A549 (cell line): ENCODE results near the gene ADGRB2.

Experiments
- CBX8 ChIP-seq: fragments of 200-600 bp; sonication (generic); IDR thresholded peaks from 2 replicates; pipeline ENCODE4 v1.6.1; 2016
- EP300 ChIP-seq, 2 experiments: fragments of >200 bp; sonication (Bioruptor Twin); formaldehyde crosslinking; IDR thresholded peaks; 2 replicates in 1 of 2; 3 replicates in 1 of 2; pipeline ENCODE4 v1.6.1; 2016 to 2017
- JUN ChIP-seq, 2 experiments: fragments of >200 bp; sonication (Bioruptor Twin); formaldehyde crosslinking; IDR thresholded peaks; 2 replicates in 1 of 2; 3 replicates in 1 of 2; pipeline ENCODE4 v1.6.1; 2016 to 2017
- POLR2A ChIP-seq: IDR thresholded peaks from 2 replicates; pipeline ENCODE4 v1.6.1; 2012; ENCODE audit warnings: mild to moderate bottlenecking, low read length
- RAD21 ChIP-seq, 2 experiments: fragments of >200 bp in 1 of 2; sonication (Bioruptor Twin) in 1 of 2; formaldehyde crosslinking in 1 of 2; IDR thresholded peaks in 1 of 2; conservative IDR thresholded peaks in 1 of 2; 2 replicates in 1 of 2; 3 replicates in 1 of 2; pipeline ENCODE4 v1.6.1; 2012 to 2018; ENCODE audit warnings: inconsistent platforms in 1 of 2
- RFX5 ChIP-seq: fragments of 450-650 bp; IDR thresholded peaks from 2 replicates; pipeline ENCODE4 v1.7.1; 2014; ENCODE audit warnings: antibody characterized with exemption, mild to moderate bottlenecking, moderate library complexity
- TF ChIP-seq, protein P1 (sequence below): fragments of 200-600 bp; sonication (generic); IDR thresholded peaks from 2 replicates; pipeline ENCODE4 v1.6.1; 2016; ENCODE audit warnings: antibody characterized with exemption, mild to moderate bottlenecking, moderate library complexity
- TF ChIP-seq, protein P2 (sequence below): fragments of >200 bp; sonication (Bioruptor Twin); formaldehyde crosslinking; IDR thresholded peaks from 3 replicates; pipeline ENCODE4 v1.5.1; 2016
- TF ChIP-seq, protein P3 (sequence below): IDR thresholded peaks from 2 replicates; pipeline ENCODE4 v1.6.1; 2012; ENCODE audit warnings: low read depth, borderline replicate concordance
- TF ChIP-seq, protein P4 (sequence below): IDR thresholded peaks from 2 replicates; pipeline ENCODE4 v1.6.1; 2012

DNA sequence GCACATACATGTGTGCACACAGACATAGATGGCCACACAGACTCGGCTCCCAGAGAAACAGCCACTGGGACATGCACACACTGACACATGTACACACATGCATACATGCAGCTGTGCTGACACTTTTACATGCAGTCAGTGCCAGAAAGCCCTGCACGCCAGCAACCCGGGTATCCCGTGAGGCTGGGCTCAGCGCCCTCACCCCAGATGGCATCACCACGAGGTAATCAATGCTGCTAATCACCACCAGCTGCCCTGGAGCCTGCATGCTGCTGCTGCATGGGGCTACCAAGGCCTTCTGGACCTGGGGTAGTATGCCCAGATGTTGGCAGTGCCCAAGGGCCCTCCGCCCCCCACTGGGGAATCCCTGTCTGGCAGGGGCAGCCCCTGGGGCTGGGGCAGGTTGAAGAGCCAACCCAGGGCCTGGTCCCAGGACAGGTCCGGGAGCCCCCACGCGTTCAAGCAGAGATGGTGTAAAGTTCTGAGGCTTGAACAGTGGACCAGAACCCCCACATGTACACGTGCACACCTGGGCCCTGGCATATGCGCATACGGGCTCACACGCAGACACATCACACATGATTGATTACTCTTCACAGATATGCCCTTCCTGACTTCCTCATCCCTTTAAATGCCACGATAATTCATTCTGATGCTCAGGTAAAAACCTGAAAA lies 57.6 kb downstream of the ADGRB2 start:
- TF ChIP-seq, protein P1, sequence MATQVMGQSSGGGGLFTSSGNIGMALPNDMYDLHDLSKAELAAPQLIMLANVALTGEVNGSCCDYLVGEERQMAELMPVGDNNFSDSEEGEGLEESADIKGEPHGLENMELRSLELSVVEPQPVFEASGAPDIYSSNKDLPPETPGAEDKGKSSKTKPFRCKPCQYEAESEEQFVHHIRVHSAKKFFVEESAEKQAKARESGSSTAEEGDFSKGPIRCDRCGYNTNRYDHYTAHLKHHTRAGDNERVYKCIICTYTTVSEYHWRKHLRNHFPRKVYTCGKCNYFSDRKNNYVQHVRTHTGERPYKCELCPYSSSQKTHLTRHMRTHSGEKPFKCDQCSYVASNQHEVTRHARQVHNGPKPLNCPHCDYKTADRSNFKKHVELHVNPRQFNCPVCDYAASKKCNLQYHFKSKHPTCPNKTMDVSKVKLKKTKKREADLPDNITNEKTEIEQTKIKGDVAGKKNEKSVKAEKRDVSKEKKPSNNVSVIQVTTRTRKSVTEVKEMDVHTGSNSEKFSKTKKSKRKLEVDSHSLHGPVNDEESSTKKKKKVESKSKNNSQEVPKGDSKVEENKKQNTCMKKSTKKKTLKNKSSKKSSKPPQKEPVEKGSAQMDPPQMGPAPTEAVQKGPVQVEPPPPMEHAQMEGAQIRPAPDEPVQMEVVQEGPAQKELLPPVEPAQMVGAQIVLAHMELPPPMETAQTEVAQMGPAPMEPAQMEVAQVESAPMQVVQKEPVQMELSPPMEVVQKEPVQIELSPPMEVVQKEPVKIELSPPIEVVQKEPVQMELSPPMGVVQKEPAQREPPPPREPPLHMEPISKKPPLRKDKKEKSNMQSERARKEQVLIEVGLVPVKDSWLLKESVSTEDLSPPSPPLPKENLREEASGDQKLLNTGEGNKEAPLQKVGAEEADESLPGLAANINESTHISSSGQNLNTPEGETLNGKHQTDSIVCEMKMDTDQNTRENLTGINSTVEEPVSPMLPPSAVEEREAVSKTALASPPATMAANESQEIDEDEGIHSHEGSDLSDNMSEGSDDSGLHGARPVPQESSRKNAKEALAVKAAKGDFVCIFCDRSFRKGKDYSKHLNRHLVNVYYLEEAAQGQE = no peak
- TF ChIP-seq, protein P2, sequence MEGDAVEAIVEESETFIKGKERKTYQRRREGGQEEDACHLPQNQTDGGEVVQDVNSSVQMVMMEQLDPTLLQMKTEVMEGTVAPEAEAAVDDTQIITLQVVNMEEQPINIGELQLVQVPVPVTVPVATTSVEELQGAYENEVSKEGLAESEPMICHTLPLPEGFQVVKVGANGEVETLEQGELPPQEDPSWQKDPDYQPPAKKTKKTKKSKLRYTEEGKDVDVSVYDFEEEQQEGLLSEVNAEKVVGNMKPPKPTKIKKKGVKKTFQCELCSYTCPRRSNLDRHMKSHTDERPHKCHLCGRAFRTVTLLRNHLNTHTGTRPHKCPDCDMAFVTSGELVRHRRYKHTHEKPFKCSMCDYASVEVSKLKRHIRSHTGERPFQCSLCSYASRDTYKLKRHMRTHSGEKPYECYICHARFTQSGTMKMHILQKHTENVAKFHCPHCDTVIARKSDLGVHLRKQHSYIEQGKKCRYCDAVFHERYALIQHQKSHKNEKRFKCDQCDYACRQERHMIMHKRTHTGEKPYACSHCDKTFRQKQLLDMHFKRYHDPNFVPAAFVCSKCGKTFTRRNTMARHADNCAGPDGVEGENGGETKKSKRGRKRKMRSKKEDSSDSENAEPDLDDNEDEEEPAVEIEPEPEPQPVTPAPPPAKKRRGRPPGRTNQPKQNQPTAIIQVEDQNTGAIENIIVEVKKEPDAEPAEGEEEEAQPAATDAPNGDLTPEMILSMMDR = no peak
- TF ChIP-seq EP300 (IDR thresholded peaks at IDR 0.05) (no peak), POLR2A (no peak), CBX8 (no peak), RAD21 (conservative IDR thresholded peaks at IDR 0.05 in 1 of 2, IDR thresholded peaks at IDR 0.05 in 1 of 2) (no peak), RFX5 (no peak), JUN (IDR thresholded peaks at IDR 0.05) (no peak)
- TF ChIP-seq, protein P3, sequence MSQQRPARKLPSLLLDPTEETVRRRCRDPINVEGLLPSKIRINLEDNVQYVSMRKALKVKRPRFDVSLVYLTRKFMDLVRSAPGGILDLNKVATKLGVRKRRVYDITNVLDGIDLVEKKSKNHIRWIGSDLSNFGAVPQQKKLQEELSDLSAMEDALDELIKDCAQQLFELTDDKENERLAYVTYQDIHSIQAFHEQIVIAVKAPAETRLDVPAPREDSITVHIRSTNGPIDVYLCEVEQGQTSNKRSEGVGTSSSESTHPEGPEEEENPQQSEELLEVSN = no peak
- TF ChIP-seq, protein P4, sequence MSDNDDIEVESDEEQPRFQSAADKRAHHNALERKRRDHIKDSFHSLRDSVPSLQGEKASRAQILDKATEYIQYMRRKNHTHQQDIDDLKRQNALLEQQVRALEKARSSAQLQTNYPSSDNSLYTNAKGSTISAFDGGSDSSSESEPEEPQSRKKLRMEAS = no peak
